GM23248 (cell line): Measurements from ENCODE around the gene SH3GLB1. TPM values are rescaled to one million over a fixed set of nuclear protein-coding genes. Genes with fewer than 3 reads are reported as not detected.

Experiments used
- DNase-seq: peaks from one replicate; pipeline ENCODE4 v3.0.0-alpha.2; 2015
- H2AFZ ChIP-seq: fragments of 200-600 bp; sonication (generic); 2 replicates; pipeline ENCODE4 v1.6.1; 2016; ENCODE audit warnings: antibody characterized with exemption
- H3F3A ChIP-seq: fragments of 200-600 bp; sonication (generic); 2 replicates; pipeline ENCODE4 v1.6.1; 2016; ENCODE audit warnings: mild to moderate bottlenecking, antibody characterized with exemption, mixed run types; ENCODE audit not compliant: insufficient read depth
- H3K27ac ChIP-seq: fragments of 200-600 bp; sonication (generic); 2 replicates; pipeline ENCODE4 v1.5.1; 2016; ENCODE audit warnings: mild to moderate bottlenecking
- H3K27me3 ChIP-seq: fragments of 200-600 bp; sonication (generic); replicated peaks from 2 replicates; pipeline ENCODE4 v1.6.1; 2016; ENCODE audit warnings: mild to moderate bottlenecking; ENCODE audit not compliant: insufficient read depth
- H3K36me3 ChIP-seq: fragments of 200-600 bp; sonication (generic); 2 replicates; pipeline ENCODE4 v1.6.1; 2016; ENCODE audit warnings: low read depth, mild to moderate bottlenecking
- H3K4me1 ChIP-seq: fragments of 200-600 bp; sonication (generic); 2 replicates; pipeline ENCODE4 v1.6.1; 2016; ENCODE audit warnings: mild to moderate bottlenecking; ENCODE audit not compliant: insufficient read depth
- H3K4me2 ChIP-seq: fragments of 200-600 bp; sonication (generic); one replicate; pipeline ENCODE4 v1.6.1; 2016; ENCODE audit warnings: mild to moderate bottlenecking; ENCODE audit not compliant: unreplicated experiment
- H3K4me3 ChIP-seq: fragments of 200-600 bp; sonication (generic); 2 replicates; pipeline ENCODE4 v1.5.1; 2016; ENCODE audit warnings: mild to moderate bottlenecking
- H3K79me2 ChIP-seq: fragments of 200-600 bp; sonication (generic); 2 replicates; pipeline ENCODE4 v1.6.1; 2016; ENCODE audit warnings: mild to moderate bottlenecking; ENCODE audit not compliant: insufficient read depth
- H3K9ac ChIP-seq: fragments of 200-600 bp; sonication (generic); 2 replicates; pipeline ENCODE4 v1.6.1; 2016; ENCODE audit warnings: mild to moderate bottlenecking
- H3K9me2 ChIP-seq: fragments of 200-600 bp; sonication (generic); 2 replicates; pipeline ENCODE4 v1.6.1; 2016; ENCODE audit warnings: mixed run types, mild to moderate bottlenecking, moderate library complexity; ENCODE audit not compliant: insufficient read depth
- H3K9me3 ChIP-seq: fragments of 200-600 bp; sonication (generic); one replicate; pipeline ENCODE4 v1.6.1; 2017; ENCODE audit warnings: low read depth
- H4K20me1 ChIP-seq: fragments of 200-600 bp; sonication (generic); 2 replicates; pipeline ENCODE4 v1.6.0; 2016; ENCODE audit not compliant: insufficient read depth
- EZH2 ChIP-seq: fragments of 200-600 bp; sonication (generic); IDR thresholded peaks from 2 replicates; pipeline ENCODE4 v1.6.1; 2018; ENCODE audit warnings: antibody characterized with exemption, mild to moderate bottlenecking; ENCODE audit not compliant: insufficient read depth, poor library complexity, severe bottlenecking
- EZH2phosphoT487 ChIP-seq: fragments of 200-600 bp; sonication (generic); IDR thresholded peaks from 2 replicates; pipeline ENCODE4 v1.6.1; 2018; ENCODE audit warnings: antibody characterized with exemption, moderate library complexity, mild to moderate bottlenecking, low read depth; ENCODE audit not compliant: insufficient read depth
- WGBS, 2 experiments: methylation state at CpG; one replicate each; pipeline ENCODE4 v1.1.6; 2015 to 2017; ENCODE audit warnings: low lambda C conversion rate in 2 of 2, low coverage in 1 of 2; ENCODE audit errors: missing lambda C conversion rate in 2 of 2; 5-methylcytosine and 5-hydroxymethylcytosine counted together
- in situ Hi-C: fragments of 300-500 bp; cut with MboI; formaldehyde crosslinking; loops from 2 replicates; pipeline ENCODE4 v1.15.0; 2020
- polyA plus RNA-seq: library from polyadenylated mRNA; unstranded; fragments of >200 nt; fragmentation: Nextera tagmentation; extraction: Ambion mirVana; gene quantifications from 2 replicates; pipeline ENCODE4 v1.2.1, GENCODE V29; 2016
- total RNA-seq: library from RNA; depleted of rRNA; stranded (reverse); fragments of >200 nt; shearing (Covaris generic); gene quantifications from 2 replicates; pipeline ENCODE4 v1.2.3, GENCODE V29; 2014

SH3GLB1 gene
- total and polyA plus RNA-seq, 2 experiments from 2014 or later: 36.0 to 131 TPM

DNA sequence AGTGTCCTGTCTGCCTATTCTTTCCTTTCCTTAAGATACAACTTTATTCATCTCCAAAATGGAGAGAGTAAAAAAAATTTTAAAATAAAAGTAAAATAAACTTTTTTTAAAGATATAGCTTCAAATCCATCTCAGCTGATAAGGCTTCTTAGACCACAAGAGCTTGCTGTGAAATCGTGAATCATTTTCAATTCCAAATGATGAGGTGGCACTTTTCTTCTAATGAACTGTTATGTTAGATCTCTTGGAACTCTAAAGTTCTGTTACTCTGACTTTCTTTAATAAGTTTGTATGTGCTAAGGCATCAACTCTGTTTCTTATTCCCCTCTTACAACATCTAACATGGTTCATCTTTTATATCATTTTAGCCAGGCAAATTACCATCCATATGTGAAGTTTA is 4.5 kb downstream of the SH3GLB1 start:
- Histone ChIP-seq H3K4me3 (peak overlapping the region; percentile 27; the same call in 1 of the 2 replicates), H3K36me3 (peaks cover 4% of the 10 kb centered on the region; the same call in 1 of the 2 replicates), H2AFZ (no peak overlapping the region), H3K9me3 (no peaks in the 10 kb centered on the region), H3K4me1 (peaks cover 53% of the 10 kb centered on the region), H3K4me2 (peak overlapping the region; percentile 72), H3K27ac (peak overlapping the region; percentile 29), H3K79me2 (peaks cover 89% of the 10 kb centered on the region), H3K27me3 (no peaks in the 10 kb centered on the region), H3F3A (peaks cover 14% of the 10 kb centered on the region), H3K9me2 (no peaks in the 10 kb centered on the region), H3K9ac (peak overlapping the region; percentile 53), H4K20me1 (peaks cover 27% of the 10 kb centered on the region)
- TF ChIP-seq EZH2phosphoT487 (no peak), EZH2 (no peak)
- in situ Hi-C loops: no loop called here
- 4 to 7% methylated on average over 1 of the region's 1 CpG for WGBS, 2 experiments
- DNase-seq: peak; percentile 63

DNA sequence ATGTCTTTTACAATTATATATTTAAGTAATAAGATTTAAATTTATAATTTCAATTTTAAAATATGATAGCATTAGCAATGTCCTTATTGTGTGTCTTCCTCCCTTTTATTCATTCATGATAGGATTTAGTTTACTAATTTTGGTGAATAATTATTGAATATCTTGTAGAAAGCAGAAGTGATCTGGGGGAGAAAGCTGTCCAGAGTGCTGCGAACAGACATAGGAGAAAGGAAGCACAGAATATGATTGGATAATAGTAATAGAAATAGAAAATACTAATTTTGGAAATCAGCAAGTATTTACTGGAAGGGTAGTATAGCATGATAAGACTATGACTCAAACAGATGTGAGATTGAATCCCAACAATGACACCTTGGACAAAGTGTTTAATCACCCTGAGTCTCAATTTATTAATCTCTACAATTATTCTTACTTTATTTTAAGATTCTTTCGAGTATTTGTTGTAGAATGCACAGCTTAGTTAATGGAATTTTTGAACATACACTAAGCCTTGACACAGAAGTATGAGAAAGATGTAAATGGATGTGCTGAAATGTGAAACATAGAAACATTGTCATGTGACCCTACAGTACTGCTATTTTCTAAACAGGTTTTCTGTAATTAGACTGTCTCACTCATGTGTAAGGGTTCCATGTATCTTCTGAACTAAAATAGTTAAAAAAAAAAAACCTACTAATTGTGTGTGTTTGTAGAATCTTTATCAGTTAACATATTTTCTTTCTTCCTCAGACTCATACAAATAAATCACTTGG is 7.9 kb downstream of the SH3GLB1 start:
- in situ Hi-C loops: no loop called here
- no peak for TF ChIP-seq EZH2
- no peak for TF ChIP-seq EZH2phosphoT487
- peaks cover 17% of the 10 kb centered on the region; the same call in 1 of the 2 replicates for H3K36me3 ChIP-seq
- H3F3A ChIP-seq: no peaks in the 10 kb centered on the region
- DNase-seq: no peak
- H3K9me2 ChIP-seq: no peaks in the 10 kb centered on the region
- H4K20me1 ChIP-seq: peaks cover 16% of the 10 kb centered on the region
- H3K4me2 ChIP-seq: no peak overlapping the region
- peaks cover 100% of the 10 kb centered on the region for H3K79me2 ChIP-seq
- peaks cover 50% of the 10 kb centered on the region for H3K4me1 ChIP-seq
- H3K27me3 ChIP-seq: no peaks in the 10 kb centered on the region
- no peak overlapping the region for H3K27ac ChIP-seq
- H2AFZ ChIP-seq: no peak overlapping the region
- H3K9me3 ChIP-seq: no peaks in the 10 kb centered on the region
- 97 to 98% methylated on average over 2 of the region's 2 CpGs for WGBS, 2 experiments
- no peak overlapping the region for H3K9ac ChIP-seq
- H3K4me3 ChIP-seq: no peak overlapping the region

DNA sequence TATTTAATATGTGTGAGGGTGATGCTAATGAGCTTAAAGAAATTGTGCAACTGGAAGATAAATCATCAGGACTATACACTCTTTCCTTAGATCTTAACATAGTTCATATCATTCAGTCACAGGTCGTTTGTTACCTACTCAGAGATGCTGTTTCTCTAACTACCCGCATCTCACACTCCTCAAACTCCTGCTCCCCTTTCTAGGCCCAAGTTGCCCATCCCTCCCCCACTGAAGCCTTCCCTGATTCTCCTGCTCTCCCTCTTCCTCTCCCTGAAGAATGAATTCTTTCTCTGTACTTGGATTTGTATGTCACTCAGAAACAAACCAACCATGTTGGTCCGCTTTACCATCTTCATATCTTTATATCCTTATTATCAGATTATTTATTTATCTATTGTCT is 9.1 kb downstream of the SH3GLB1 start:
- 97 to 98% methylated on average over 3 of the region's 3 CpGs for WGBS, 2 experiments
- no peaks in the 10 kb centered on the region for H3K9me3 ChIP-seq

DNA sequence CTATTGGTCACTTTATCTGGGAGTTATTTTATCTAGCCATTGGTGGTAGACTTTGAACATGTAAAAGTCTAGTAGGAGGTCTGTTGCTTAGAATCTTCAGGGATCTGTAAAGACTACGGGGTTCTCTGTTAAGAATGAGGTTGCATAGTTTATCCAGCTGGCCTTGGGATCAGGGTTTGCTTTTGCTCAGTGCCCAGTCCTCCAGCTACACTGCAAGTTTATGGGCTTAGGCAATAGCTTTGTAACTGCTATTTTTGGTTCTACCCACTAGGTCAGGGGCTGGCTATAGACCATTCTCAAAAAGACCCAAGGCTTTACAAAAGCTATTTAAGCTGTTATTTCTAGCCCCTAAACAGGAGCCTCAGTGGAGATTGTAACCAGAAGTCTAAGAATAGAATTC is 9.8 kb downstream of the SH3GLB1 start:
- H2AFZ ChIP-seq: no peak overlapping the region
- in situ Hi-C loops: no loop called here
- H3K27me3 ChIP-seq: no peaks in the 10 kb centered on the region
- H3F3A ChIP-seq: no peaks in the 10 kb centered on the region
- peaks cover 21% of the 10 kb centered on the region; the same call in 1 of the 2 replicates for H3K36me3 ChIP-seq
- WGBS, 2 experiments: 41 to 50% methylated on average over 1 of the region's 1 CpG
- no peak overlapping the region for H3K4me3 ChIP-seq
- peaks cover 100% of the 10 kb centered on the region for H3K79me2 ChIP-seq
- H3K4me2 ChIP-seq: no peak overlapping the region
- peaks cover 15% of the 10 kb centered on the region for H4K20me1 ChIP-seq
- DNase-seq: peak; percentile 12
- no peaks in the 10 kb centered on the region for H3K9me3 ChIP-seq
- peaks cover 33% of the 10 kb centered on the region for H3K4me1 ChIP-seq
- no peaks in the 10 kb centered on the region for H3K9me2 ChIP-seq
- no peak overlapping the region for H3K27ac ChIP-seq
- H3K9ac ChIP-seq: no peak overlapping the region
- TF ChIP-seq EZH2: no peak
- no peak for TF ChIP-seq EZH2phosphoT487

More for the DNA sequence above, 9.1 kb downstream of the SH3GLB1 start:
- Histone ChIP-seq H2AFZ (no peak overlapping the region), H4K20me1 (peaks cover 16% of the 10 kb centered on the region), H3K27ac (no peak overlapping the region), H3K4me2 (no peak overlapping the region), H3K36me3 (peaks cover 16% of the 10 kb centered on the region; the same call in 1 of the 2 replicates), H3K9ac (no peak overlapping the region), H3K9me2 (no peaks in the 10 kb centered on the region), H3K4me3 (no peak overlapping the region), H3K79me2 (peaks cover 100% of the 10 kb centered on the region), H3F3A (no peaks in the 10 kb centered on the region), H3K27me3 (no peaks in the 10 kb centered on the region), H3K4me1 (peaks cover 40% of the 10 kb centered on the region)
- TF ChIP-seq EZH2 (no peak), EZH2phosphoT487 (no peak)
- in situ Hi-C loops: no loop called here
- no peak for DNase-seq
